GM23338 (cell line): ENCODE measurements around the gene FBXO46. TPM values are rescaled to one million over a fixed set of nuclear protein-coding genes. Genes with fewer than 3 reads are reported as not detected.

Experiments used
- ATAC-seq: fragments of 200-7000 bp; cut with Tn5 transposase; 3 replicates; pipeline ENCODE4 v1.9.1; 2020
- DNase-seq: peaks from one replicate; pipeline ENCODE4 v3.0.0-alpha.2; 2015; ENCODE audit warnings: low spot score
- H2AFZ ChIP-seq: fragments of 200-600 bp; sonication (generic); 2 replicates; pipeline ENCODE4 v1.8.0; 2016; ENCODE audit warnings: antibody characterized with exemption, mild to moderate bottlenecking, moderate library complexity
- H3F3A ChIP-seq: fragments of 200-600 bp; sonication (generic); replicated peaks from 2 replicates; pipeline ENCODE4 v1.8.0; 2017; ENCODE audit warnings: antibody characterized with exemption, mixed run types, low read depth
- H3K27ac ChIP-seq: fragments of 200-600 bp; sonication (generic); 2 replicates; pipeline ENCODE4 v1.6.1; 2016; ENCODE audit warnings: low read depth
- H3K27me3 ChIP-seq: fragments of 200-600 bp; sonication (generic); 2 replicates; pipeline ENCODE4 v1.8.0; 2016; ENCODE audit warnings: mild to moderate bottlenecking, mixed run types, moderate library complexity; ENCODE audit not compliant: insufficient read depth
- H3K36me3 ChIP-seq: fragments of 200-600 bp; sonication (generic); 2 replicates; pipeline ENCODE4 v1.8.0; 2016; ENCODE audit warnings: mild to moderate bottlenecking; ENCODE audit not compliant: insufficient read depth
- H3K4me1 ChIP-seq: fragments of 200-600 bp; sonication (generic); 2 replicates; pipeline ENCODE4 v1.8.0; 2016; ENCODE audit warnings: mild to moderate bottlenecking, moderate library complexity; ENCODE audit not compliant: insufficient read depth
- H3K4me2 ChIP-seq: fragments of 200-600 bp; sonication (generic); 2 replicates; pipeline ENCODE4 v1.7.1; 2017; ENCODE audit warnings: mixed run types
- H3K4me3 ChIP-seq: fragments of 200-600 bp; sonication (generic); 2 replicates; pipeline ENCODE4 v1.6.1; 2016; ENCODE audit warnings: mixed run types
- H3K79me2 ChIP-seq: fragments of 200-600 bp; sonication (generic); replicated peaks from 2 replicates; pipeline ENCODE4 v1.8.0; 2017; ENCODE audit warnings: mild to moderate bottlenecking; ENCODE audit not compliant: insufficient read depth
- H3K9me2 ChIP-seq: fragments of 200-600 bp; sonication (generic); 2 replicates; pipeline ENCODE4 v1.8.0; 2017; ENCODE audit not compliant: insufficient read depth
- H4K20me1 ChIP-seq: fragments of 200-600 bp; sonication (generic); replicated peaks from 2 replicates; pipeline ENCODE4 v1.8.0; 2017; ENCODE audit warnings: mild to moderate bottlenecking; ENCODE audit not compliant: insufficient read depth
- H3K27ac Mint-ChIP-seq: 2 replicates; pipeline ENCODE4 v1.8.0; 2020; ENCODE audit warnings: inconsistent platforms, mild to moderate bottlenecking, moderate library complexity, mixed read lengths
- H3K27me3 Mint-ChIP-seq: 3 replicates; pipeline ENCODE4 v1.8.0; 2022; ENCODE audit warnings: low read depth, mild to moderate bottlenecking, moderate library complexity, mixed read lengths, inconsistent platforms; ENCODE audit not compliant: insufficient read depth, poor library complexity
- H3K36me3 Mint-ChIP-seq: 3 replicates; pipeline ENCODE4 v1.8.0; 2021; ENCODE audit warnings: low read depth, mild to moderate bottlenecking, inconsistent platforms, moderate library complexity, mixed read lengths
- H3K4me1 Mint-ChIP-seq: 3 replicates; pipeline ENCODE4 v1.8.0; 2020; ENCODE audit warnings: mild to moderate bottlenecking, inconsistent platforms, mixed read lengths
- H3K4me3 Mint-ChIP-seq: 3 replicates; pipeline ENCODE4 v1.8.0; 2021; ENCODE audit warnings: moderate library complexity, mild to moderate bottlenecking, inconsistent platforms, mixed read lengths
- H3K9me3 Mint-ChIP-seq: 3 replicates; pipeline ENCODE4 v1.8.0; 2020; ENCODE audit warnings: moderate library complexity, mild to moderate bottlenecking, inconsistent platforms, mixed read lengths
- CREB1 ChIP-seq: fragments of 250-450 bp; sonication (Bioruptor Pico); IDR thresholded peaks from 2 replicates; pipeline ENCODE4 v1.5.0; 2020; ENCODE audit warnings: low read depth, mild to moderate bottlenecking, moderate library complexity
- CTCF ChIP-seq, 2 experiments: fragments of 200-600 bp in 1 of 2; sonication (generic) in 1 of 2; conservative IDR thresholded peaks; 2 replicates each; pipeline versions ENCODE4 v1.5.1 to v1.6.1; 2016 to 2017; ENCODE audit warnings: antibody characterized with exemption in 2 of 2, low read depth in 2 of 2, mild to moderate bottlenecking in 2 of 2, moderate library complexity in 1 of 2
- ETS1 ChIP-seq: IDR thresholded peaks from 2 replicates; pipeline ENCODE4 v1.6.1; 2016; ENCODE audit warnings: antibody characterized with exemption
- EZH2 ChIP-seq: fragments of 200-600 bp; sonication (generic); IDR thresholded peaks from one replicate; pipeline ENCODE4 v1.8.0; 2017; ENCODE audit warnings: antibody characterized with exemption, mild to moderate bottlenecking, low read depth; ENCODE audit not compliant: unreplicated experiment
- EZH2phosphoT487 ChIP-seq: fragments of 200-600 bp; sonication (generic); IDR thresholded peaks from one replicate; pipeline ENCODE4 v1.8.1; 2018; ENCODE audit warnings: antibody characterized with exemption; ENCODE audit not compliant: unreplicated experiment
- JUNB ChIP-seq: IDR thresholded peaks from one replicate; pipeline ENCODE4 v1.6.1; 2016; ENCODE audit warnings: antibody characterized with exemption; ENCODE audit not compliant: unreplicated experiment
- NANOG ChIP-seq: IDR thresholded peaks from 2 replicates; pipeline ENCODE4 v1.6.1; 2016; ENCODE audit warnings: antibody characterized with exemption, borderline replicate concordance
- POLR2AphosphoS5 ChIP-seq: IDR thresholded peaks from 2 replicates; pipeline ENCODE4 v1.6.1; 2016; ENCODE audit warnings: antibody characterized with exemption, low read depth
- REST ChIP-seq: IDR thresholded peaks from one replicate; pipeline ENCODE4 v1.6.1; 2018; ENCODE audit warnings: antibody characterized with exemption; ENCODE audit not compliant: unreplicated experiment
- STAT1 ChIP-seq: IDR thresholded peaks from one replicate; pipeline ENCODE4 v1.6.1; 2016; ENCODE audit warnings: antibody characterized with exemption; ENCODE audit not compliant: unreplicated experiment
- ZNF114 ChIP-seq: fragments of 250-450 bp; sonication (Bioruptor Pico); IDR thresholded peaks from 2 replicates; pipeline ENCODE4 v1.5.0; 2020; ENCODE audit warnings: mild to moderate bottlenecking, moderate library complexity
- ZNF331 ChIP-seq: fragments of 250-450 bp; sonication (Bioruptor Pico); IDR thresholded peaks from 2 replicates; pipeline ENCODE4 v1.5.0; 2020; ENCODE audit warnings: low read depth, mild to moderate bottlenecking, moderate library complexity
- ZNF462 ChIP-seq: fragments of 250-450 bp; sonication (Bioruptor Pico); IDR thresholded peaks from 2 replicates; pipeline ENCODE4 v1.5.0; 2020; ENCODE audit warnings: mild to moderate bottlenecking, moderate library complexity
- polyA plus RNA-seq: library from polyadenylated mRNA; unstranded; fragments of >200 nt; fragmentation: Nextera tagmentation; extraction: Ambion mirVana; gene quantifications from 2 replicates; pipeline ENCODE4 v1.2.1, GENCODE V29; 2016
- total RNA-seq: library from RNA; depleted of rRNA; stranded (reverse); fragments of >200 nt; shearing (Covaris generic); gene quantifications from 2 replicates; pipeline ENCODE4 v1.2.3, GENCODE V29; 2014

FBXO46 gene
- total and polyA plus RNA-seq, 2 experiments from 2014 or later, result 9.4 to 35.8 TPM

DNA sequence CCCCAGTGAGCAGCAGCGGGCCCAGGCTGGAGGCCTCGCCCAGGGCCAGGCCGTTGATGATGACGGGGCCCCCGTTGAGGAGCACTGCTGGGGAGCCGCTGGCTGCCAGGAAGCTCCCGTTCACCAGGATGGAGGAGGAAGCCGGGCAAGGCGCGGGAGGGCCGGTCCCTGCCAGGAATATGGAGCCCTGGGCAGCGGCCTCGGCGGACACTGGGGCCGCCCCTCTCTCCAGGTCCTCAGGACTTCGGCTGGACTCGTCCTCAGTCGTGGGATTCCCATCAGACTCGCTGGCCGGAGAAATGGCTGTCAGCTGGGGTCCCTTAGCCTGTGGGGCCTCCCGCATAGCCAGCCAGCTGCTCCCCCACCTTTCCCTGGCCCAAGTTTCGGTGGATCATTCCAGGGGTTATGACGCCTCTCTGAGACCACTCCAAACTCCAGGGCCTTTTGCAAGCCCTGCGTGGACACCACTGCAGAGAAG, 36.2 kb upstream of the FBXO46 start:
- Mint-ChIP-seq H3K27me3 (peaks cover 30% of the 10 kb centered on the region), H3K27ac (no peak overlapping the region), H3K9me3 (no peaks in the 10 kb centered on the region), H3K36me3 (peaks cover 4% of the 10 kb centered on the region; the same call in 2 of the 3 replicates), H3K4me3 (peak overlapping the region; percentile 86), H3K4me1 (peaks cover 28% of the 10 kb centered on the region)
- H3K4me2 ChIP-seq, result peak overlapping the region; percentile 94
- no peak overlapping the region for H3K27ac ChIP-seq
- H3K4me1 ChIP-seq, result peaks cover 40% of the 10 kb centered on the region
- H3K9me2 ChIP-seq, result no peaks in the 10 kb centered on the region
- no peak overlapping the region for H2AFZ ChIP-seq
- TF ChIP-seq ZNF331 (CRISPR knock-in tag) (no peak), CTCF (conservative IDR thresholded peaks at IDR 0.05; ENCODE audit: low read depth in 2 of 2) (no peak), EZH2 (no peak), ZNF462 (CRISPR knock-in tag) (no peak), NANOG (no peak), REST (no peak), ZNF114 (no peak), STAT1 (no peak), POLR2AphosphoS5 (no peak), EZH2phosphoT487 (no peak), CREB1 (CRISPR knock-in tag) (no peak), ETS1 (no peak), JUNB (no peak)
- no peak for ATAC-seq
- no peak for DNase-seq
- H3K79me2 ChIP-seq, result no peaks in the 10 kb centered on the region
- H3K27me3 ChIP-seq, result no peaks in the 10 kb centered on the region
- H3K36me3 ChIP-seq, result no peaks in the 10 kb centered on the region
- H3K4me3 ChIP-seq, result peak overlapping the region; percentile 83
- peaks cover 18% of the 10 kb centered on the region for H3F3A ChIP-seq
- H4K20me1 ChIP-seq, result no peaks in the 10 kb centered on the region; the same call in 1 of the 2 replicates
